Stimulated activated CD8-positive, alpha-beta memory T cell treated with anti-CD3 and anti-CD28 coated beads, Interleukin-4, amount 100 ng/mL, for 24 hours (primary cell): ENCODE data around the gene PALMD.

Experiments
- DNase-seq: peaks from one replicate; pipeline ENCODE4 v3.0.0-alpha.2; 2020; ENCODE audit warnings: low read depth

Gene PALMD

GRCh38 chr1:99659755-99660210, 13.9 kb downstream of the PALMD start:
- DNase-seq, result no peak

- DNase-seq, result no peak
These were observed 14.6 kb downstream of the PALMD start for GRCh38 chr1:99660496-99660895.

- DNase-seq, result no peak
These were observed 15.9 kb downstream of the PALMD start for GRCh38 chr1:99661780-99662179.

- DNase-seq, result no peak
These were observed 16.7 kb downstream of the PALMD start for GRCh38 chr1:99662539-99663080.

- DNase-seq, result no peak
These were observed 17.6 kb downstream of the PALMD start for GRCh38 chr1:99663501-99663900.

GRCh38 chr1:99665212-99665611, 19.3 kb downstream of the PALMD start:
- no peak for DNase-seq

GRCh38 chr1:99669376-99669775, 23.5 kb downstream of the PALMD start:
- DNase-seq, result no peak

- no peak for DNase-seq
These were observed 23.9 kb downstream of the PALMD start for GRCh38 chr1:99669821-99670220.

- DNase-seq, result no peak
These were observed 24.7 kb downstream of the PALMD start for GRCh38 chr1:99670583-99670982.

- no peak for DNase-seq
These were observed 26.1 kb downstream of the PALMD start for GRCh38 chr1:99672038-99672437.

- no peak for DNase-seq
These were observed 26.8 kb downstream of the PALMD start for GRCh38 chr1:99672530-99673213.

GRCh38 chr1:99673315-99673714, 27.4 kb downstream of the PALMD start:
- no peak for DNase-seq

- DNase-seq, result no peak
These were observed 28.5 kb downstream of the PALMD start for GRCh38 chr1:99674115-99675064.

GRCh38 chr1:99675292-99675691, 29.4 kb downstream of the PALMD start:
- no peak for DNase-seq

- no peak for DNase-seq
These were observed 30.1 kb downstream of the PALMD start for GRCh38 chr1:99675994-99676393.

GRCh38 chr1:99676876-99677275, 31.0 kb downstream of the PALMD start:
- DNase-seq, result no peak

GRCh38 chr1:99677416-99677815, 31.5 kb downstream of the PALMD start:
- DNase-seq, result no peak

GRCh38 chr1:99680270-99680669, 34.4 kb downstream of the PALMD start:
- DNase-seq, result no peak

- DNase-seq, result no peak
These were observed 35.7 kb downstream of the PALMD start for GRCh38 chr1:99681583-99681982.

- DNase-seq, result no peak
These were observed 36.4 kb downstream of the PALMD start for GRCh38 chr1:99682291-99682751.

GRCh38 chr1:99685516-99686180, 39.7 kb downstream of the PALMD start:
- DNase-seq, result peak; percentile 9

- no peak for DNase-seq
These were observed 45.3 kb downstream of the PALMD start for GRCh38 chr1:99691175-99691574.
